Lower leg skin (tissue), 4 donors: ENCODE results near the gene SCPEP1. TPM values are rescaled to one million over a fixed set of nuclear protein-coding genes. Genes with fewer than 3 reads are reported as not detected.

Source experiments
- DNase-seq, 2 donors: peaks; one replicate each; pipeline ENCODE4 v3.0.0-alpha.2; 2019; ENCODE audit warnings: low spot score in 2 of 2
- H3K4me3 ChIP-seq: fragments of 200-600 bp; sonication (generic); 2 replicates; pipeline ENCODE4 v1.5.1; 2017; ENCODE audit warnings: mild to moderate bottlenecking, low read depth; ENCODE audit not compliant: poor library complexity, severe bottlenecking
- CTCF ChIP-seq, 3 donors: fragments of 450-650 bp; IDR thresholded peaks; one replicate each; pipeline ENCODE4 v1.5.1; 2016; ENCODE audit warnings: antibody characterized with exemption in 3 of 3, mild to moderate bottlenecking in 3 of 3, moderate library complexity in 2 of 3
- POLR2A ChIP-seq, 2 donors: fragments of 450-650 bp; IDR thresholded peaks; one replicate each; pipeline ENCODE4 v1.6.1; 2016 to 2017; ENCODE audit warnings: antibody characterized with exemption in 2 of 2, mild to moderate bottlenecking in 1 of 2, moderate library complexity in 1 of 2
- WGBS, 2 donors: methylation state at CpG; one replicate each; pipeline ENCODE4 v1.1.5; 2018; 5-methylcytosine and 5-hydroxymethylcytosine counted together
- intact Hi-C: fragments of 100-400 bp; cut with DNase I; formaldehyde crosslinking; loops from one replicate; pipeline ENCODE4 v1.15.0; 2023; ENCODE audit warnings: low total_unique reads
- total RNA-seq, 4 donors: library from RNA; depleted of rRNA; stranded (reverse); fragments of >200 nt; gene quantifications; one replicate each; pipeline ENCODE4 v1.1.0, GENCODE V29; 2016

Gene SCPEP1
- total RNA-seq, 4 donors from 2014 or later = 88.3 to 173 (median 126) TPM

- DNase-seq = no peak
- intact Hi-C loops = no loop called here
- no peak overlapping the region for H3K4me3 ChIP-seq
- WGBS, 2 donors = 66 to 76% methylated on average over 2 of the region's 2 CpGs
- TF ChIP-seq CTCF (IDR thresholded peaks at IDR 0.05) (no peak), POLR2A (IDR thresholded peaks at IDR 0.05) (no peak)
Measured at GRCh38 chr17:57008958-57009357, 31.0 kb downstream of the SCPEP1 start.

- intact Hi-C loops = no loop called here
- TF ChIP-seq POLR2A (IDR thresholded peaks at IDR 0.05) (no peak), CTCF (IDR thresholded peaks at IDR 0.05) (no peak)
- H3K4me3 ChIP-seq = no peak overlapping the region
- 26 to 32% methylated on average over 7 of the region's 7 CpGs for WGBS, 2 donors
- peak; percentile 45 to 90 for DNase-seq
Measured at GRCh38 chr17:57009737-57010445, 32.0 kb downstream of the SCPEP1 start.

- intact Hi-C loops = no loop called here
- 62% methylated on average over 3 of the region's 3 CpGs for WGBS, 2 donors
- no peak for DNase-seq
- H3K4me3 ChIP-seq = no peak overlapping the region
- no peak for TF ChIP-seq POLR2A (IDR thresholded peaks at IDR 0.05)
- no peak for TF ChIP-seq CTCF (IDR thresholded peaks at IDR 0.05)
Measured at GRCh38 chr17:57010487-57010886, 32.6 kb downstream of the SCPEP1 start.

GRCh38 chr17:57011491-57012015 is 33.6 kb downstream of the SCPEP1 start:
- TF ChIP-seq POLR2A (IDR thresholded peaks at IDR 0.05) = no peak
- no peak for TF ChIP-seq CTCF (IDR thresholded peaks at IDR 0.05)
- 71% methylated on average over 7 of the region's 7 CpGs for WGBS, 2 donors
- H3K4me3 ChIP-seq = no peak overlapping the region
- intact Hi-C loops = no loop called here
- DNase-seq = no peak

- intact Hi-C loops = no loop called here
- WGBS, 2 donors = 82 to 88% methylated on average over 6 of the region's 6 CpGs
- TF ChIP-seq CTCF (IDR thresholded peaks at IDR 0.05) (no peak), POLR2A (IDR thresholded peaks at IDR 0.05) (no peak)
- no peak overlapping the region for H3K4me3 ChIP-seq
- no peak for DNase-seq
Measured at GRCh38 chr17:57016071-57016763, 38.3 kb downstream of the SCPEP1 start.
